Left ventricle myocardium superior (tissue), 1 donor: ENCODE measurements around the gene ATP10D. TPM values are rescaled to one million over a fixed set of nuclear protein-coding genes. Genes with fewer than 3 reads are reported as not detected.

Experiments used
- ATAC-seq: fragments of 200-7000 bp; cut with Tn5 transposase; one replicate; pipeline ENCODE4 v1.9.1; 2020; ENCODE audit warnings: mild to moderate bottlenecking, moderate library complexity
- DNase-seq: peaks from one replicate; pipeline ENCODE4 v3.0.0-alpha.2; 2020
- intact Hi-C: fragments of 100-400 bp; cut with micrococcal nuclease; formaldehyde crosslinking; loops from one replicate; pipeline ENCODE4 v1.11.0; 2022
- total RNA-seq: library from RNA; stranded (reverse); fragmentation: NEBNext Ultra II Directional; extraction: Animal tissue kit (Norgen Biotek cat#: 25700); gene quantifications from one replicate; pipeline ENCODE4 v1.2.1, GENCODE V29; 2021
- donor health status: DM: no; HTN: yes; CAD: no; lungs with severe emphysema.

The ATP10D gene
- total RNA-seq, 1 donor from 2014 or later, result 7.7 TPM

GRCh38 chr4:47639531-47639930 is 154.5 kb downstream of the ATP10D start:
- intact Hi-C loops, result no loop called here
- DNase-seq, result no peak
- ATAC-seq, result no peak

GRCh38 chr4:47640911-47641310 is 155.8 kb downstream of the ATP10D start:
- DNase-seq, result no peak
- intact Hi-C loops, result no loop called here
- no peak for ATAC-seq

- peak; percentile 79 for ATAC-seq
- no peak for DNase-seq
- intact Hi-C loops, result no loop called here
Observed at GRCh38 chr4:47641755-47642154, 156.7 kb downstream of the ATP10D start.

DNA sequence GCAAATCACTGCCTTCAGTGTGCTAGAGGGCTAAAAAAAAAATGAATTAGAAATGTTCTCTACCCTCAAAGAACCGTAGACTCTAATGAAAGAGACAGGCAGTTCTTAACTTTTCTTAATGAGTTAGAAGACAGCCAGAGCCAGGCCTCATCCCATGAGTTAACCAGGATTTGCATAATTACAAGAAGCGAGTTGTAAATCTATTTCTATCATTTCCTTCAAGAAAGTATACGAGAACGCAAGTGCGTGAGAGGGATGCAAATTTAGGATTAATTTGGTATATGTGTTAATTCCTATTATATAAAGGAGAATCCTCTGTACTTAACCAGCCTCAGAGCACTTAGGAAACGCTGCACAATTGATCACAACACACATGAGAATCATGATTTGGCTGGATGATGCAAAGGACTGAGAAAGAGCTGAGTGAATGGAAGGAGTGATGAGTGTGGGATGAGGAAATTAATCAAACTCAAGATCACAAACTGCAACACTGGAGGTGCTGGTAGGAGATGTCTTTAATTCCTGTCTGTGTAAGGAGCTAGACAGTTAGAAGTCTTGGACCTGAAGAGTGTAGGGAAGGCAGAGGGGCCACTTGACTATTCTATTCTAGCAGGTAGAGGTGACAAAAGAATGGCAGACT is 157.2 kb downstream of the ATP10D start:
- ATAC-seq (no peak), DNase-seq (no peak)
- intact Hi-C loops, result no loop called here

Other genes with a start within 250 kb of the ATP10D start
- 15.7 TPM for gene COMMD8, start 21.6 kb upstream of the ATP10D start, total RNA-seq